ENCODE data around the gene TSPAN9.

The TSPAN9 gene

DNA sequence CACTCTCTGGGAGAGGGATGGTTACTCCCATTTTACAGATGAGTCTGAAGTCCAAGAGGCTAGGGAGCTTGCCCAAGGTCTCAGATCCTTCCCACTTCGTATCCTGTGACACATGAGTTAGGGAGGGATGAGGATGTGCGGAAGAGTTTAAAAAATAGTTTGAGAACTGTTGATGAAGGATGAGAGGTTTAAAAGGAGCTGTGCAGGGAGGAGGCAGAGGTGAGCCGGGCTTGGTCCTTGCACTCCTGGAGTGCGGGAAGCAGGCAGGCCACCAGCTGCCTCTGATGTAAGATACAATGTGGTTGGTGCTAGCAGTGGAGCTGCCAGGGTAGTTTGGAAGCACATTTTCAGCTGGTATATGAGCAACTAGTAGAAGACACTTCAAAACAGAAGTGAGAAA lies 46.5 kb downstream of the TSPAN9 start:
- H3K27me3 ChIP-seq (ENCODE audit: control insufficient read depth, insufficient read depth, low read length): no peaks in the 10 kb centered on the region
- no peak overlapping the region for H3K4me3 ChIP-seq (ENCODE audit: low read depth, low read length)
- no peaks in the 10 kb centered on the region for H3K9me3 ChIP-seq (ENCODE audit: control insufficient read depth, insufficient read depth, low read length)
- no peak overlapping the region for H3K9ac ChIP-seq (ENCODE audit: low read depth, low read length)
- no peaks in the 10 kb centered on the region for H3K4me1 ChIP-seq (ENCODE audit: control insufficient read depth, insufficient read depth, low read length)
- no peaks in the 10 kb centered on the region for H3K36me3 ChIP-seq (ENCODE audit: control insufficient read depth, insufficient read depth, low read length)

DNA sequence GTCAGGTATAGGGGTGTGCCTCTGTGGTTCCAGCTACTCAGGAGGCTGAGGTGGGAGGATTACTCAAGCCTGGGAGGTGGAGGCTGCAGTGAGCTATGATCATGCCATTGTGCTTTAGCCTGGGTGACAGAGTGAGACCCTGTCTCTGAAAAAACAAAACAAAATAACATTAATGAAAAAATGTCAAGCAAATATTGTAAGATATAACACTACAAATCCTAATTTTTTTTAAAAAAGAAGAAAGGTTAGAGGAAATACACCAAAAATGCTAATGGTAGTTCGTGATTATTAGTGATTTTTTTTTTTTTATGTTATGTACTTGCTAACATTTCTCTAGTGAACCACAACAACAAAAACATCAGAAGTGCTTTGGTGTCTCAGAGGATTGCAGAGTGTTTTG lies 47.7 kb downstream of the TSPAN9 start:
- H3K9ac ChIP-seq (ENCODE audit: low read depth, low read length): no peak overlapping the region
- no peak overlapping the region for H3K4me3 ChIP-seq (ENCODE audit: low read depth, low read length)
- H3K27me3 ChIP-seq (ENCODE audit: control insufficient read depth, insufficient read depth, low read length): no peaks in the 10 kb centered on the region
- H3K9me3 ChIP-seq (ENCODE audit: control insufficient read depth, insufficient read depth, low read length): no peaks in the 10 kb centered on the region
- H3K4me1 ChIP-seq (ENCODE audit: control insufficient read depth, insufficient read depth, low read length): no peaks in the 10 kb centered on the region
- no peaks in the 10 kb centered on the region for H3K36me3 ChIP-seq (ENCODE audit: control insufficient read depth, insufficient read depth, low read length)

DNA sequence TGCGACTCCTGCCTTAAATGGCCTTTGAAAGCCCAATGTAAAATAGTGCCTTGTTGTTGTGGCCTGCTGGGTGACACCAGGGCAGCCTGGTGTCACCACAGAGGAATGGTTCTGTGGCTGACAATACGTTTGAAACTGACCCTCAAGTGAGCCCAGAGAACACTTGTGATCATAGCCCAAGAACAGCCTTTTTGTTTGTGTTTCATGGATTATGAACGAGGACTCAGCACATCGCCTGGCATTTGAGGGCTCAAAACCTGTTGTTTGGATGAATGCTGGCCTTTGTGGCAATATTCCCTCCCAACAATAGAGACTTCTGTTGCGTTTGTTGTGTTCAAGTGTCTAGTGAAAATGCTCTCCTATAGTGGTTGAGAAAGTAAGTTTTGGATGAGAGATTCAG lies 48.5 kb downstream of the TSPAN9 start:
- H3K27me3 ChIP-seq (ENCODE audit: control insufficient read depth, insufficient read depth, low read length): no peaks in the 10 kb centered on the region
- H3K4me3 ChIP-seq (ENCODE audit: low read depth, low read length): no peak overlapping the region
- no peak overlapping the region for H3K9ac ChIP-seq (ENCODE audit: low read depth, low read length)
- no peaks in the 10 kb centered on the region for H3K9me3 ChIP-seq (ENCODE audit: control insufficient read depth, insufficient read depth, low read length)
- H3K4me1 ChIP-seq (ENCODE audit: control insufficient read depth, insufficient read depth, low read length): no peaks in the 10 kb centered on the region
- no peaks in the 10 kb centered on the region for H3K36me3 ChIP-seq (ENCODE audit: control insufficient read depth, insufficient read depth, low read length)

DNA sequence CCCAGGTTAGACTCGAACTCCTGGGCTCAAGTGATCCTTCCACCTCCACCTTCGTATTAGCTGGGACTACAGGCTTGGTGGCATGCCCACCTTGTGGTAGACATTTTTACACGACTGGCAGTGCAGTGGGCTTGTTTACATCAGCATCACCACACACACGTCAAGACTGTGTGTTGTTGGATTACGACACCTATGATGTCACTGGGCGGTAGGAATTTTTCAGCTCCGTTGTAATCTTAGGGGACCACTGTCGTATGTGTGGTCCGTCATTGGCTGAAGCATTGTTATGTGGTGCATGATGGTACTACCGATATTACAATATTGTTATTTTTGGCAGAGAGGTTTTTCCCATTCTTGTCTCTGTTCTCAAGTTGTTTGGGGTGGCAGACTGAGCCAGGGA lies 50.7 kb downstream of the TSPAN9 start:
- H3K4me3 ChIP-seq (ENCODE audit: low read depth, low read length): no peak overlapping the region
- H3K4me1 ChIP-seq (ENCODE audit: control insufficient read depth, insufficient read depth, low read length): no peaks in the 10 kb centered on the region

DNA sequence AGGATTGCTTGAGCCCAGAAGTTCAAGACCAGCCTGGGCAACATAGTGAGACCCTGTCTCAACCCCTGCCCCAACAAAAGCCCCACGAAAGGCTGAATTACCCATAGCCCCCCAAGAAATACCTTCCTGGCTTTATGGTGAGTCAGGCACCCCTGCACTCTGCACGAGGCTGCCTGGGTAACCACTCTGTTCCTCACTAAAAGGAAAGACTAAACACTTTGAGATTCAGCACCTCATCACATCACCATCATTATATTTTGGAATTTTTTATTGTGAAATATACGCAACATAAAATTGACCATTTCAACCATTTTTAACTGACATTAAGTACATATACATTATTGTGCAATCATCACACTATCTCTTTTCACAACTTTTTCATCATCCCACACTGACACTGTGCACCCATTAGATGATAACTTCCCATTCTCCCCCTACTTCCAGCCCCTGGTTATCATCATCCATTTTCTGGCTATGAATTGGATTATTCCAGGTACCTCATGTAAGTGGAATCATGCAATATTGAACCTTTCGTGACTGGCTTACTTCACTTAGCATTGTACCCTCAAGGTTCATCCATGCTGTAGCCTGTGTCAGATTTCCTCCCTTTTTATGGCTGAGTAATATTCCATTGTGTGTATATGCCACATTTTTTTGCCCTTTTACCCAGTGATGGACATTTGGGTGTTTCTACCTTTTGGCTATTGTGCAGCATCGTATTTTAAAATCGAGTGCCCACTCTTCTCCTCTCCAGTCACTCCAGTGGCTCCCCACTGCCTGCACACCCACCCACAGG lies 51.5 kb downstream of the TSPAN9 start:
- Histone ChIP-seq H3K4me3 (ENCODE audit: low read depth, low read length) (no peak overlapping the region), H3K36me3 (ENCODE audit: control insufficient read depth, insufficient read depth, low read length) (no peaks in the 10 kb centered on the region), H3K4me1 (ENCODE audit: control insufficient read depth, insufficient read depth, low read length) (no peaks in the 10 kb centered on the region), H3K9ac (ENCODE audit: low read depth, low read length) (no peak overlapping the region), H3K27me3 (ENCODE audit: control insufficient read depth, insufficient read depth, low read length) (no peaks in the 10 kb centered on the region), H3K9me3 (ENCODE audit: control insufficient read depth, insufficient read depth, low read length) (no peaks in the 10 kb centered on the region)

More for the DNA sequence above, 50.7 kb downstream of the TSPAN9 start:
- Histone ChIP-seq H3K27me3 (ENCODE audit: control insufficient read depth, insufficient read depth, low read length) (no peaks in the 10 kb centered on the region), H3K36me3 (ENCODE audit: control insufficient read depth, insufficient read depth, low read length) (no peaks in the 10 kb centered on the region), H3K9me3 (ENCODE audit: control insufficient read depth, insufficient read depth, low read length) (no peaks in the 10 kb centered on the region), H3K9ac (ENCODE audit: low read depth, low read length) (no peak overlapping the region)

DNA sequence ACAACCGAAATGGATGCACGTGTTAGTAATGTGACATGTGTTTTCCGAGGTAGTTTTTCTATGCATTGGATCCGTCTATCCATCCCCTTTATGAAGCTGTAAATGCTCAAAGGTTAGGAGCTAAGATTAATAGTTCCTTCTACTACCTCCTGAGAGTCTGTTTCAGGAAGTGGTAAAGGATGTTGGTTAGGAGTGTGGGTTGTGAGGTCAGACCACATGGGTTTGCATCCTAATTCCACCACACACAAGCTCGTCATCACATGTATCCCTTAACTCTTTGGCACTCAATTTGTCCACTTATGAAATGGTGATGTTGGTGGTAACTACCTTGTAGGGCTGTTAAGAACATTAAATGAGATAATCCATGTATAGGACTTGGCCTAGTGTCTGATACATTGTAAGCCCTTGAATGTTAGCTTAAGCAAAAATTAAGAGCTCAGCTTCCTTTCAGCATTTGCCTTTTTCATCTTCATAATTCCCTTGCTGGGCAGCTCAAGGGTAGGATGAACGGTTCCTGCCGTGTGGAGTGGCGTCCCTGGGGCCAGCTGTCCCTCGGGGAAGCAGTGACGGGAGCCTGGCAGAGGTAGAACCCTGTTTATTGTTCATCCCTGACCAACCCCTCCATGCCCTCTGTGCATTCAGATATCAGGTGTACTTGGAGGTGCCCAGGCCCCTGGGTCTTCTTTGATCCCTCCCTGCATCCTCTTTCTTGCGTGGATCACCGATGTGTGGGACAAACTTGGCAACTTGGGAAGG lies 52.3 kb downstream of the TSPAN9 start:
- Histone ChIP-seq H3K27me3 (ENCODE audit: control insufficient read depth, insufficient read depth, low read length) (no peaks in the 10 kb centered on the region), H3K9me3 (ENCODE audit: control insufficient read depth, insufficient read depth, low read length) (no peaks in the 10 kb centered on the region), H3K4me1 (ENCODE audit: control insufficient read depth, insufficient read depth, low read length) (no peaks in the 10 kb centered on the region), H3K9ac (ENCODE audit: low read depth, low read length) (no peak overlapping the region), H3K36me3 (ENCODE audit: control insufficient read depth, insufficient read depth, low read length) (no peaks in the 10 kb centered on the region), H3K4me3 (ENCODE audit: low read depth, low read length) (no peak overlapping the region)

DNA sequence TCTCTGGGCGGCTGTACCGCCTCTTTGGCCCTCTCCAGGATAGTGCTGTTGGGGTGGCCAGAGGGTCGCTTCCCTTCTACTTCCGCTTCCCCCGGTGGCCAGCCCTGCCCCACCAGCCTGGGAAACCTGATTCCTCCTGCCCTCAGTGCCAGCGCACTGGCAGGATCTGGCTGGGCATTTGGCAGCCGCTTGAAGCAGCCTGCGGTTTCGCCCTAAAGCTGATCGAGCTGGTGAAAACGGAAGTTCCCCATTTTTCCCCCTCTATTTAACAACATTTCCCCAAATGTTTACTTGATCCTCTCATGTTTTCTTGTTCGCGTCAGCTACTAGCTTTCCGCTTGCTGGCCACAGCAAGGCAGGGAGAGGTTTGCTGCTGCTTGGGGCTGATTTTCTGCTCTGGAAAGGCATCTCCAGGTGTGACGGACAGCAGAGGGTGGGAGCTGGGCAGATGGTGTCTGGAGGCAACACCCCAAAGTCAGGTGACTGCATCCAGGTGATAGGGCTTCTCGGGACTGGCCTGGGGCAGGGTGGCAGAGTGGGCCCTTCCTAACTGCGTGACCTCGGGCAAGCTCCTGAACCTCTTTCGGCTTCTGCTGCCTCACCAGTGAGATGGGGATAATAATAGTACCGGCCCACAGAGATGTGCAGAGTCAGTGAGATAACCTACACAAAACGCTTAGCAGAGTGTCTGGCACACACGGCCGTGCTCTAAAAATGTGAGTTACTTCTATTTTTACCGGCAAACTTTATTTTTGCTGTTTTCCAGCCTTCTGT lies 53.1 kb downstream of the TSPAN9 start:
- Histone ChIP-seq H3K27me3 (ENCODE audit: control insufficient read depth, insufficient read depth, low read length) (no peaks in the 10 kb centered on the region), H3K9me3 (ENCODE audit: control insufficient read depth, insufficient read depth, low read length) (no peaks in the 10 kb centered on the region), H3K36me3 (ENCODE audit: control insufficient read depth, insufficient read depth, low read length) (no peaks in the 10 kb centered on the region), H3K9ac (ENCODE audit: low read depth, low read length) (no peak overlapping the region), H3K4me3 (ENCODE audit: low read depth, low read length) (no peak overlapping the region), H3K4me1 (ENCODE audit: control insufficient read depth, insufficient read depth, low read length) (no peaks in the 10 kb centered on the region)

DNA sequence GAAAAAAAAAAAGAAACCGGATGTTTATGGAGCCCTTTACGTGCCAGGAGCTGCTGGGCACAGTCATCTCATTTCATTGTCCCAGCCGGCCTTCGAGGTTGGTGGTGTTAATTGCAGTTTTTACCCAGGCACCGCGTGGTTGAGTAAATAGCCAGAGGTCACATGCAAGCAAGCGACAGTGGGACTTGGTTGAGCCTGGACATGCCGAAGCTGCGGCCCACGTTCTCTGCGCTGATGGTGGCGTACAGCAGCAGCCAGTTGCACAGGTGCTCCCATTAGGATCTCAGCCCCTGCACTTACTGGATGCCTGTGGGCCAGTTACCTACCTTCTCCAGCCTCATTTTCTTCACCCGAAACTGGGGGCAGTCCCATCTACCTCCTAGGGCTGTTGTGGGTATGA lies 54.0 kb downstream of the TSPAN9 start:
- H3K36me3 ChIP-seq (ENCODE audit: control insufficient read depth, insufficient read depth, low read length): no peaks in the 10 kb centered on the region
- H3K9ac ChIP-seq (ENCODE audit: low read depth, low read length): no peak overlapping the region
- no peak overlapping the region for H3K4me3 ChIP-seq (ENCODE audit: low read depth, low read length)
- H3K9me3 ChIP-seq (ENCODE audit: control insufficient read depth, insufficient read depth, low read length): no peaks in the 10 kb centered on the region
- H3K27me3 ChIP-seq (ENCODE audit: control insufficient read depth, insufficient read depth, low read length): no peaks in the 10 kb centered on the region
- no peaks in the 10 kb centered on the region for H3K4me1 ChIP-seq (ENCODE audit: control insufficient read depth, insufficient read depth, low read length)

DNA sequence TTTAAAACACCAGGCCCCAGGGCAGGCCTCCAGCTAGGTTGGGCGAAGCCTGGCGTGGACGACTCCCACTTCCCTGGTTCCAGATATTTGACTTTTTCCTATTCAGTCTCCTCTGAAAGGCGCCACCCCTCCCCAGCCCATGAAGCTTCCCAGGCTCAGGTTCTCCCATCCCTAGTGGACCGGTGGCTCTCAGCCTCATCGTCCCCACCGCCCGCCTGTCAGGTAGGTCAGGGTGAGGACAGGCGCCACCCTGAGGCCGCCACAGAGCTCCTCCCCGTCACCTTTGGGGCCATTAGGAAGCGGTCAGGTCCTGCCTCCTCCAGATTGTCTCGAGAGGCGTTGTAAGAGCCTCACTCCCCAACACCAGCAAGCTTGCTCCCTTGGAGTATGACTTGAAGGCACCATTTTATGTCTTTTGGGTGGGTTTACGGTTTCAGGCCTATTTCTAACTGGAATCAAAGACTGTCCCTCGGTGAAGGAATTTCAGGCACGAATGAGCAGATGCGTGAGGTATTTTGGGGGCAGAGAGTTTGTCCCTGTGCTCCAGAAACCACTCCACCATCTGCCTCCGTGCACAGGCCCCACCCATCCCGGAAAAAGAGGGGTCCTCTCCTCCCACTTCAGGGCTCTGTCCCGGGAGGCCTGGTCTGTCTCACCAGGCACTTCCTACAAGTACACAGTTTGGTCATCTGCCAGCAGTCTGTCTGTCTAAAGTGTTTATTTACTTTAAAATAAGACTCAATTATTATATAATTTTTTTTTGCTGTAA lies 55.6 kb downstream of the TSPAN9 start:
- no peaks in the 10 kb centered on the region for H3K27me3 ChIP-seq (ENCODE audit: control insufficient read depth, insufficient read depth, low read length)
- no peaks in the 10 kb centered on the region for H3K9me3 ChIP-seq (ENCODE audit: control insufficient read depth, insufficient read depth, low read length)
- no peak overlapping the region for H3K4me3 ChIP-seq (ENCODE audit: low read depth, low read length)
- H3K9ac ChIP-seq (ENCODE audit: low read depth, low read length): no peak overlapping the region
- H3K36me3 ChIP-seq (ENCODE audit: control insufficient read depth, insufficient read depth, low read length): no peaks in the 10 kb centered on the region
- H3K4me1 ChIP-seq (ENCODE audit: control insufficient read depth, insufficient read depth, low read length): peaks cover 3% of the 10 kb centered on the region

DNA sequence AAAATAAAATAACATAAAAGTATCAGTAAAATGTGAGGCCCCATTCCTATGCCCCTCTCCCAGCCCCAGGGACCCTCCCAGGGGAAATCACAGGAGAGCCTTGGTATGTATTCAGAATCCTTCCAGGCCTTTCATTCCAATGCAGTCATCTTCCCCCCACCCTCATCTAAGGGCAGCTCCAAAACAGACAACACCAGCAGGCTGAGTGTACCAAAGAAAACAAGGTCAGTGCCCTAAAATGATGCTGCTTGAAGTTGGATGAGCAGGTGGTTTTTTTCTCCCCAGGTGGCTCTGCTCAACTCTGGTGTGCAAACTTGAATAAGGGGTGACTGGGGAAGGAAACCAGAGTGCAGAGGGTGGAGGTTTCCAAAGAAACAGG lies 56.2 kb downstream of the TSPAN9 start:
- Histone ChIP-seq H3K4me3 (ENCODE audit: low read depth, low read length) (no peak overlapping the region), H3K36me3 (ENCODE audit: control insufficient read depth, insufficient read depth, low read length) (no peaks in the 10 kb centered on the region), H3K4me1 (ENCODE audit: control insufficient read depth, insufficient read depth, low read length) (peaks cover 5% of the 10 kb centered on the region), H3K9me3 (ENCODE audit: control insufficient read depth, insufficient read depth, low read length) (no peaks in the 10 kb centered on the region), H3K9ac (ENCODE audit: low read depth, low read length) (no peak overlapping the region), H3K27me3 (ENCODE audit: control insufficient read depth, insufficient read depth, low read length) (no peaks in the 10 kb centered on the region)

DNA sequence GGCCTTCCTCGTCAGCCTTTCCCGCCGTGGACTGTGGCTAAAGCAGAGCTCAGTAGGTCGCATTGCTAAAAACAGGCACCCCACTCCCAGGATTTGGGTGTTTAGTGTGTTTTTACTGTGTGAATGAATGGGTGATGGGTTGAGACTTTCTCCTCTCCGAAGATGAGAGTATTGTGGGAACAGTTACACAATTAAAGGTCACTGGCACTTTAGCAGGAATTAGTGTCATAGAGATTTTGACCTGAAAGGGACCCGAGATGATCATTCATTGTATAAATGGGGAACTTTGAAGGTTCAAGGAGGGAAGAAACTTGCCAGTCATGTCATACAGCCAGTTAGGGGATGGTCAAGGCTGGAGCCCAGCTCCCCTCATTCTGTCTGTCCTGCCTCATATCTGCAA lies 56.9 kb downstream of the TSPAN9 start:
- no peaks in the 10 kb centered on the region for H3K27me3 ChIP-seq (ENCODE audit: control insufficient read depth, insufficient read depth, low read length)
- no peak overlapping the region for H3K9ac ChIP-seq (ENCODE audit: low read depth, low read length)
- no peaks in the 10 kb centered on the region for H3K9me3 ChIP-seq (ENCODE audit: control insufficient read depth, insufficient read depth, low read length)
- no peak overlapping the region for H3K4me3 ChIP-seq (ENCODE audit: low read depth, low read length)
- no peaks in the 10 kb centered on the region for H3K36me3 ChIP-seq (ENCODE audit: control insufficient read depth, insufficient read depth, low read length)
- peaks cover 5% of the 10 kb centered on the region for H3K4me1 ChIP-seq (ENCODE audit: control insufficient read depth, insufficient read depth, low read length)

Data from iPS-15b (cell line).